Testis (tissue), 2 donors: ENCODE data around the gene MED8.

Experiments used
- POLR2A ChIP-seq: fragments of 450-650 bp; IDR thresholded peaks from one replicate; pipeline ENCODE4 v1.6.1; 2017; ENCODE audit warnings: antibody characterized with exemption, mild to moderate bottlenecking, moderate library complexity
- TF ChIP-seq, protein P1 (sequence below), 3 experiments: fragments of 450-650 bp in 2 of 3; fragments of 200-600 bp in 1 of 3; sonication (generic) in 1 of 3; IDR thresholded peaks; one replicate each; pipeline ENCODE4 v1.5.1; 2016 to 2019; ENCODE audit warnings: antibody characterized with exemption in 3 of 3, mild to moderate bottlenecking in 2 of 3, moderate library complexity in 1 of 3

DNA sequence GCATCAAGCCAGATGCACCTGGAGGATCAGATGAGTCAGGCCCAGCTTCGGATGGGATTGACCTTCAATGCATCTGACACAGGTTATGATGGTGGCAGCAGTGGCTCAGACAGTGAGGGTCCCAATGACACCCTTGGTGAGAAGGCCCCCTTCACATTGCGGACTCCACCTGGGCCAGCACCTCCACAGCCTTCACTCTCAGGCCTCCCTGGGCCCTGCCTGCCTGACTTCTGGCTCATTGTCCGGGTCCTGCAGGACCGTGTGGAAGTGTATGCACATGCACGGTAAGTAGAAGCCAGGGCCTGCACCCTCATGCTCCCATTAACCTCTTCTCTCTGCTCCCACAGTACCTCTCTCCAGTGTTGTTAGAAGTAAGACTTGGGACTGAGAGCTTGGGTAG is 43.3 kb upstream of the MED8 start:
- TF ChIP-seq, protein P1, sequence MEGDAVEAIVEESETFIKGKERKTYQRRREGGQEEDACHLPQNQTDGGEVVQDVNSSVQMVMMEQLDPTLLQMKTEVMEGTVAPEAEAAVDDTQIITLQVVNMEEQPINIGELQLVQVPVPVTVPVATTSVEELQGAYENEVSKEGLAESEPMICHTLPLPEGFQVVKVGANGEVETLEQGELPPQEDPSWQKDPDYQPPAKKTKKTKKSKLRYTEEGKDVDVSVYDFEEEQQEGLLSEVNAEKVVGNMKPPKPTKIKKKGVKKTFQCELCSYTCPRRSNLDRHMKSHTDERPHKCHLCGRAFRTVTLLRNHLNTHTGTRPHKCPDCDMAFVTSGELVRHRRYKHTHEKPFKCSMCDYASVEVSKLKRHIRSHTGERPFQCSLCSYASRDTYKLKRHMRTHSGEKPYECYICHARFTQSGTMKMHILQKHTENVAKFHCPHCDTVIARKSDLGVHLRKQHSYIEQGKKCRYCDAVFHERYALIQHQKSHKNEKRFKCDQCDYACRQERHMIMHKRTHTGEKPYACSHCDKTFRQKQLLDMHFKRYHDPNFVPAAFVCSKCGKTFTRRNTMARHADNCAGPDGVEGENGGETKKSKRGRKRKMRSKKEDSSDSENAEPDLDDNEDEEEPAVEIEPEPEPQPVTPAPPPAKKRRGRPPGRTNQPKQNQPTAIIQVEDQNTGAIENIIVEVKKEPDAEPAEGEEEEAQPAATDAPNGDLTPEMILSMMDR (IDR thresholded peaks at IDR 0.05): no peak
- no peak for TF ChIP-seq POLR2A
